Jurkat, Clone E6-1 (cell line): ENCODE data around the gene USP40.

Source experiments
- DNase-seq: peaks from one replicate; pipeline ENCODE4 v3.0.0-alpha.2; 2011; ENCODE audit warnings: low read depth, low spot score
- H3K4me3 ChIP-seq: 2 replicates; pipeline ENCODE4 v1.5.1; 2011; ENCODE audit warnings: mild to moderate bottlenecking, low read length, control low read depth, moderate library complexity

The USP40 gene

DNA sequence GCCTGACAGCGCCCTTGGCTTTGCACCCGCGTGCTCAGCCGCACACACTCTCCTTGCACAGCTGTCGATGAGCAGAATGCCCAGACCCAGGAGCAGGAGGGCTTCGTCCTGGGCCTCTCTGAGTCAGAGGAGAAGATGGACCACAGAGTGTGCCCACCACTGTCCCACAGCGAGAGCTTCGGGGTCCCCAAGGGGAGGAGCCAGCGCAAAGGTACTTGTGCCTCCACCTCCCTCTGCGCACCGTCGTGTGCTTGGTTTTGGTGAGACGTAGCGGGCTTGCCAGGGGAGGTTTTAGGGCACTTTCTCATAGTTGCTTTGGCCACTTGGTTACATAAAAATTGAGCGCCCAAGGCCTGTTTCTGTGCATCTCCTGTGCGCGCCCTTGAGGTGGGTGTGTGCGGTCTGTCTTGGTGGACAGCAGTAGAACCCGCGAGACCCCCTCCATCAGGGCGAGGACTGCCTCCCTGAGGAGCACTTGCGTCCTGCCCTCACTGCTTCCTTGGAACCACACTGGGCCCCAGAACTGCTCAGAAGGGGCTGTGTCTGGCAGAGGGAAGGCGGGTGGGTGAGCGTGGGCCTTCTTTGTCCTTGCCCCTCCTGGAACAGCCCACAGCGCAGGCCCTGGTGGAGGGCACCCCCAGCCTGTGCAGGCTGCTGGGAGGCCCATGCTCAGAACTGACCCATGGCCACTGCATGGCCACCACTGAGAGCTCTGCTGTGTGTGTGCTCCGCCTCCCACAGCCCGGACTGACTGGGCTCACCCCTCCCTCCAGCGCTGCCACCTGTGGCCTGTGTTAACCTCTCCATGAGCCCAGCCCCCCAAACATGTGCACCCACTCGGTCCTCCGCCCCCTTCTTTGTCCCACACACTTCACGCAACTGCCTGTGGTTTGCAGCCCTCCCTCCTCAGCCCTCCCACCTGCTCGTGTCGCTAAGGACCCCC lies 116.4 kb downstream of the USP40 start:
- DNase-seq, result peak; percentile 20
- no peak overlapping the region for H3K4me3 ChIP-seq

DNA sequence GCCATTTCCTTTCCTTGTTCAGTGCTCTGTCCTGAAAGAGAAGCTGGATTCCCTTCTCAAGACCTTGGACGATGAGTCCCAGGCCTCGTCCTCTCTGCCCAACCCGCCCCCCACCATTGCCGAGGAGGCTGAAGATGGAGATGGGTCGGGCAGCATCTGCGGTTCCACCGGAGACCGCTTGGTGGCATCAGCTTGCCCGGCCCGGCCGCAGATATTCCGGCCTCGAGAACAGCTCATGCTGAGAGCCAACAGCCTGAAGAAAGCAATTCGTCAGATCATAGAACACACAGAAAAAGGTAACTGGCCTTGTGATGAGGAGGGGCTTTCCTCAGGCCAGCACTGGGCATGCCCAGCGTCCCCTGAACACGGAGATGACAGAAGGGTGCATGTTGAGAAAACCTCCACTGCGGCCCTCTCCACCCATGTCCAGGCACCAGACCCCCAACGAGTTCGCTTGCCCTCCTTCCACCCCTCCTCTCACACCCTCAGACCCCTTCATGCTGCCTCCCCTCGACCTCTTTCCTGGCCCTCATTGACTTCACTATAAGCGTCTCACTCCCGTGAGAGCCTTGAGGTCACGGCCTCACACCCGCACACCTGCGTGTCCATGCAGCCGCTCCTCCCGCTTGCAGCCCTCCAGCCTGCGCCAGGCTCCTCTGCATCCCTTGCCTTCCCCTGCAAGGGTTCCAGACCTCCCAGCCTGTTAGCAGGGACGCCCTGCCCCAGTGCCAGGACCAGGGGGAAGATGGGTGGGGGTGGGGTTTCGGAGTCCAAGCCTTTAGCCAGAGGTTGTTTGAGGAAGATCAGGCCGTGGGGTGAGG lies 117.3 kb downstream of the USP40 start:
- no peak for DNase-seq
- H3K4me3 ChIP-seq, result no peak overlapping the region

DNA sequence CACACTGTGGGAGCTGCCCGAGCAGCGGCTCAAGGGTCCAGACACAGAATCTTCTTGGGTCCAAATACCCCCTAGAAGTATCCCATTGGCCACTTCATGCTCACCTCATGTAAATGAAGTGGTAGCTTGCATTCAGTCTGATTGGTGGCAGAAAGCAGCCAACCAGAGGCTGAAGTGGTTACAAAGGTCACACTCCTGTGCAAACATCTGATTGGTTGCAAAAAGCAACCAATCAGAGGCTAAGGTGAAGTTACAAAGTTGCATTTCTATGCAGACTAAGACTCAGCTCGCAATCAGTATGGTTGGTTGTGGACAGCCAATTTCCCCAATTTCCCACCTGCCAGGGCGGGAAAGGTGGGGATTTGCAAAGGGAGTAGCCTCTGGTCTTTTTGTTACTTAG lies 118.0 kb downstream of the USP40 start:
- H3K4me3 ChIP-seq, result no peak overlapping the region
- DNase-seq, result peak; percentile 9

DNA sequence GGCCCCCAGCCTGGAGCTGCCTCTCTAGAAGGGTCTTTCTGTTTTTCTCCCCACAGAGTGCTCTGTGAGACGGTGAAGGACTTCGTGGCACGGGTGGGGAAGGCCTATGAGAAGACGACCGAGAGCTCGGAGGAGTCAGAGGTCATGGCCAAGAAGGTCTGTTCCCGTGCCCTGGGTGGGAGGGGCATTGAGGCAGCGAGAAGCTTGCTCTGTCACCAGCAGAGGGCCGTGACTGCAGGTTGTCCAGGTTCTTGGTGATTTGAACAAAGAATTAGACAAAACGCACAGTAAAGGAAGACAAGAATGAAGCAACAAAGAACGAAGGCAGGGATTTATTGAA lies 118.4 kb downstream of the USP40 start:
- peak; percentile 26 for DNase-seq
- no peak overlapping the region for H3K4me3 ChIP-seq

DNA sequence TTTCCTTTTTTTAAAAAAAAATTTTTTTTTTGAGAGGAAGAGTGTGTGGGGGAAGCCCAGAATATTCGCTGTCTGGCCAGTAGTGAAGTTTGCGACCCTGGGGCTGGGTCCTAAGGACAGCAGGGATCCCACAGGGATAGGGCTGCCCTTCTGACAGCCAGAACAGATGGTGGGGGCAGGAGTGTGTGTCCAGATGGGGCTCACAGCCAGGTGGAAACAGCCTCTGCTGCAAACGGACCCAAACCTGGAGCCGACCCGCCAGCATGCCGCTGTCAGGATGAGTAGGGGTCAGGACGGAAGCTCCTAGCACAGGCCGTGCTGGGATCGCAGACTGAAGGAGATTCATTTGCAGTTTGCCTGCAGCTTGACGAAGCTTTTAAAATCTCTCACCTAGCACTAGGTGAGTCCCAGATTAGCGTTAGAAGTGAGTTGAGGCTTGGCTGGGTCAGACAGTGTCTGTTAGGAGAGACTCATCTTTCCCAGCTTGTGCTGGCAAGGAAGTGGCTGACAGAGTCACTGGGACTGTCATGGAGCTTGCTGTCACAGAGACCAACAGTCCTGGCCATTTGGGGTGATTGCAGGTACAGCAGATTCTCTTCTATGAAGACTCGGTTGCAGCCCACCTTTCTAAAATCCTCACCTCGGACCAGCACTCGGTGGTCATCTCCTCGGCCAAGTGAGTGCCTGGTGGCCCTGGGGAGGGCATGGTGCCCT lies 118.9 kb downstream of the USP40 start:
- H3K4me3 ChIP-seq, result no peak overlapping the region
- DNase-seq, result no peak

DNA sequence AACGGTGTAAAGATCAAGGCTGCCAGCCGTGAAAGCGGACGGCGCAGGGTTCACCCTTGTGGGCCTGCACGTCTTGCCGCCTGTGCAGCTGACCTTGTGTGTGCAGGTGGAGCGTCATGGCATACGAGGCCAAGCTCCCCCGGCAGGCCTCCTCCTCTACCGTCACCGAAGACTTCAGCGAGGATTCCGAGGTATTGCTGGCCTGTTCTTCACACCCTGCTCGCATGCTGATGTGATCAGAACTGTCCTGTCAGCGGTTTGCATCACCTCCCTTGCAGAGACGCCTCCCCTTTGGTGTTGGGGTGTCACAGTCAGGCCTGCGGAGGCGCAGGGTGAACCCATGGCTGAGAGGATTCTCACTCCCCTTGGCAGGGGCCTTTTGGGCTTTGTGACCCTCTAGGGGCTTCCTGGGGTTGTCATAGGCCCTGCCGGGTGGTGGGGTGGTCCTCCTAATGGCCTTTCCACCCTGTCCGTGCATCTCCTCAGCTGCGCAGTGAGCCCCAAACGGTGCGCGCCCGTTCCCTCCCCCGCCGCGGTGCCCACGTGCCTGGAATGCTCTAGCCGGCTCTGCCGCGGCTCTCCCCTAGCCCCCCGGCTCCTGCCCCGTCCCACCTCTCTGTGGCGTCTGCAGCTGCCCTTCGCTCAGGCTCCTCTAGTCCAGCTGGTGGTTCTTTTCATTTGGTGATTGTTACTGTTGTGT lies 119.8 kb downstream of the USP40 start:
- H3K4me3 ChIP-seq, result no peak overlapping the region
- DNase-seq, result no peak

DNA sequence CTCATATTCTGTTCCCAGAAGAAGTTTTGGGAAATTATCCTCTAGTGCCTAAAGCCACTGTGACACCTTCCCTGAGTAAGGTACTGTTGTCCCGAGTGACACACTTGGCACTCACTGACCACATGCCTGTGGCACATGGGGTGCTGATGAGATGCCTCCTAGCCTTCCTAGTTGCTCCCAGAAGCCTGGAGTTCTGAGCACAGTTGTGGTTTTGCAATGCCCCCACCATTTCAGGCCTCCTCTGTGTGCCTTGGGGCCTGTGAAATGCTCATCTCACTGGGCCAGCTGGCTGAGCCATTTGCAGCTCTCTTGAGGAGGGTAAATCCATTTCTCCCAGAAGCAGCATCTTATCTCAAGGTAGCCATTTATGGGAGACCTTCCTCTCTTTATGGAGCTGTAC lies 120.5 kb downstream of the USP40 start:
- H3K4me3 ChIP-seq, result no peak overlapping the region
- DNase-seq, result no peak

DNA sequence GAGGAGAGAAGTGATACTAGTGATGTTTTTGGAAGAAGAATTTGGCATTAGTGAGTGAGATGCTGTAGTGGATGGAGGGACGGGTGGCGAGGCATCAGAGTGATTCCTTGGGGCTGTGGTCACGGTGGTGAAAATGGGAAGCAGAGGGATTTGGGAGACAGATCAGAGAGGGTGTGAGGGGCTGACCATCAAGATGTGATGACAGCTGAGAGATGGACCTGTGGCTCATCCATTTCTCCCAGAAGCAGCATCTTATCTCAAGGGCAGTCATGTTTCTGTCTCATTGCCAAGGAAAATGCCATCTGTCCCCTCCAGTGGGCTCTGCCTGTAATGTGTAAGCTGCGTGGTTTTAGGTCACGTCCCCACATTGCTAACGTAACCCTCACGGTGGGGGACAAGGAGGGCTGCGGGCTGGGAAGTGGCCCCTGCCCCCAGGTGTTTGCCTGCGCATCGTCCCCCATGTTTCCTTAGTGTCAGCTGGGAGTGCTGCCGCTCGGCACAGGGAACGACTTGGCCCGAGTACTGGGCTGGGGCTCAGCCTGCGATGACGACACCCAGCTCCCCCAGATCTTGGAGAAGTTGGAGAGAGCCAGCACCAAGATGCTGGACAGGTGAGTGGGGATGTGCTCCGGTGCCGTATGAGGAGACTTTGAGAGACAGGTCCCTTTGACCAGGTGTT lies 121.3 kb downstream of the USP40 start:
- H3K4me3 ChIP-seq, result no peak overlapping the region
- DNase-seq, result no peak

DNA sequence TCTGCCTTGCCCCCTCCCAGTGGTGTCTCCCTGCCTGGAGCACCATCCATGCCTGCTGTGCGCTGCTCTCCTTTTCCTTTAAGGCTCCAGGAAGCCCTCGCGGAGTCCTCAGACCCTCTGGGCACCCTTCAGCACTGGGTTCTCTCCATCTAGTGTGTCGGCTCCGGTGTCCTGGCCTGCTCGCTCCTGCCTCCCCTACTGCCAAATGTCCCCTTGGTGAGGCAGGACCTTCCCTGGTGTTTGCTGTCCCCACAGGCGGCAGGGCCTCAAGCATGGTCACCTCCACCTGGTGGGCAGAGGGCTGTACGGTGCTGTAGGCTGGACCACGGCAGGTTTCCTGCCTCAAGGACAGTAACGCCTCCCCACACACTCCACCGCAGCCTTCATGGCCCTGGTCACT lies 122.1 kb downstream of the USP40 start:
- no peak for DNase-seq
- no peak overlapping the region for H3K4me3 ChIP-seq

DNA sequence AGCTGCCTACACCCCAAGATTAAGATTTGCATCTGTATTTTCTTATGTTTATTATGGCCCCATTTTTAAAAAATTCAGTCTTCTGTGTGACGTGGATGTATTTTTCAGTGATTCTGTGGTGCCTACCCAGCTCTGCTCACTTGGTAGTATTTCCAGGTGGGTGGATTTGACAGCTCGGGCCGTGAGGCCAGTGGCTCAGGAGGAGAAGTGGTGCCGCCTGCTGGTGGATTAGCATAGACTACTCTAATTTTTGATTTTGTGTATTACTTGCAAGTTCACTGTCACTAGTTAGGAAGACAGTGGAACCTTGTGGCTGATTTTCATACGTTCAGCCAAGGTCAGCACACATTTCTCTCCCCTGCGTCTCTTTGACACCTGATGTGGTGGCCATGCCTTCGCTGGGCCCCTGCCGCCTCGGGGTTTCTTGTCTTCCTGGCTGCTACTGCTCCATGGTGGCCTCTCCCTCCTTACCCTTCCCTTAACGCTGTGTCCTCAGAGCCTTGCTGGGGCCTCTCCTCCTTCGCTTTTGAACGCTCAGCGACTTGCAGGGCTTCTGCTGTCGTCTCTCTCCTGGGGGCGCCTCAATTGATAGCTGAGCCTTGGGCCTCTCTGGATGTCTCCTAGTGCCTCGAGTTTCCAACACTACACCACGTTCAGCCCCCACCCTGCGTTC lies 122.9 kb downstream of the USP40 start:
- peak; percentile 78 for DNase-seq
- H3K4me3 ChIP-seq, result no peak overlapping the region

DNA sequence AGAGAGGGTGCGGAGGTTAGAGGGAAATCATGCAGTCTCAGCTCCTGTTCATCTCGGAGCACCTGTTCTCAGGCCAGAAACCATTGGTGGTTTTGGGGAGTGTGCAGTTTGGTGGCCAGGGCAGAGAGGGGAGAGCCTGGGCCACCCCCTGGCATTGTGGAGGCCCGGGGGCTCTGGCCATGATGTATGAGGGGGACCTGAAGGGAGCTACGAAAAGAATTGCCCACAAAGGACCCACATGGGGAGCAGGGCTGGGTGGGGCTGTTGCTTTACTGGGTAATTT lies 124.6 kb downstream of the USP40 start:
- no peak overlapping the region for H3K4me3 ChIP-seq
- DNase-seq, result no peak

DNA sequence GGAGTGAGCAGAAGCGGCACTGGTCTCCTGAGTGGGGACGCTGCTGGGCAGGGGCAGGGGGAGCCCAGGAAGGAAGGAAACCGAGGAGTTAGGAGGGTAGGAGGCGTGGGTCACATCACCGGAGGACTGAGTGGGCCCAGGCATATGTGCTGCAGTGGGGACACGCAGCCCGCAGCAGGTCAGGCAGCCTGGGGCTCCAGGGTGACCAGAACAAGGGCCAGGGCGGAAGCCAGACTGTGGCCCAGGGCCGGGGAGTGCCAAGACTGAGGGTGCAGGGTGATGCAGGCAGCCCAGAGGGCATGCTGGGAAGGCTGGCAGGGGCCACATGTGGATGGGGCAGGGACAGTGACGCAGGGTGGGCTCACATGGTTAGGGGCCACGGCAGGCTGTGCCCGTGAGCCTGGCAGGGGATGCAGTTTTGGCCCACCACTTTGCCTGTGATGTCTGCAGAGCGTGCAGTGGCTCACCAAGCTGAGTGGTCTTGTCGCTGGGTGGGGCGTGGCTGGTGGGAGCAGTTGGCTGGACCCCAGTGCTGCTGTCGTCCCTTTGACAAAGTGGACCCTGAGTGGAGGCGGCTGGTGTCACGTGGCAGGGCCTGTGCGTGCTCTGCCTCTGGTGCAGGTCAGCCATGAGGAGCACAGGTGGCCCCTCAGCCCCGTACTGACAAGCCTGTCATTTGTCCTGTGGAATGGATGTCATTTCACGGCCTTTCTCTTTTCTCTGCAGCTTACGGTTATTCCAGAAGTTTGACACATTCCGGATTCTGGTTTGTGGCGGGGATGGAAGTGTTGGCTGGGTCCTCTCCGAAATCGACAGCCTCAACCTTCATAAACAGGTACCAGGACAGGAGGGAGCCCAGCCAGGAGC lies 125.2 kb downstream of the USP40 start:
- DNase-seq, result no peak

DNA sequence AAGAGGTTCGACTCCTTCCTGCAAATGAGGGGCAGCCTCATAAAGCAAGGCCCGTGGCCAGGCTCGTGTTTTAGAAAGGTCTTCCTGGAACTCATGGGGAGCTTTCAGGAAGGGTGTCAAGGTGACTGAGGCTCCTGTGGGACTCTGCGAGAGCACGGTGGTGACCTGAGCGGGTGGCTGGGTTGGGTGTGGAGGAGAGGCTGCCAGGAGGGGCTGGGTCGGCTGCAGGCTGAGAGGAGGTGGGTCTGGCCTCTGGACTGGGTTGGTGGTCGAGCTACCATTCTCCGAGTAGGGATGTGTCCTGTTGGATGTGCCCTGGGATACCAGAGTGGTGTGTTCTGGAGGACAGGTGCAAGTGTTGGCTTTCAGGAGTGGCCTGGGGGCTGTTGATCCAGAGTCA lies 125.9 kb downstream of the USP40 start:
- no peak for DNase-seq

More for the DNA sequence above, 125.2 kb downstream of the USP40 start:
- no peak overlapping the region for H3K4me3 ChIP-seq

DNA sequence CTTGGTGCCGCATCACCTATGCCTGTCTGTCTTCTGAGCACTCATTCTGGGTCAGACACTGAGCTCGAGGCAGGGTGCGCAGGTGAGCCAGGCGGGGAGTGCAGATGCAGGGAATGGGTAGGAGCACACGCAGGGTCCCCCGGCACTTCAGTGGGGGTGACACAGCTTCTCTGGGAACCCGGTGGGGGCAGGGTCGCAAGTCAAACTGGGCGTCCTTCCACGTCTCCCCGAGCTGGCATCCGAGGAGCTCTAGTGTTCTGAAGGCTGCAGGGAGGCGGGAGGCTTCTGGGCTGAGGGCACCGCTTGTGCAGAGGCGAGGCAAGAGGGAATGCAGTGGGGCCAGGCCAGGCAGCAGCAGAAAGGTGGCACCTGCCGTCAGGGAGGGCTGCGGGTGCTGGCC lies 126.3 kb downstream of the USP40 start:
- DNase-seq, result no peak

More for the DNA sequence above, 125.9 kb downstream of the USP40 start:
- no peak overlapping the region for H3K4me3 ChIP-seq

DNA sequence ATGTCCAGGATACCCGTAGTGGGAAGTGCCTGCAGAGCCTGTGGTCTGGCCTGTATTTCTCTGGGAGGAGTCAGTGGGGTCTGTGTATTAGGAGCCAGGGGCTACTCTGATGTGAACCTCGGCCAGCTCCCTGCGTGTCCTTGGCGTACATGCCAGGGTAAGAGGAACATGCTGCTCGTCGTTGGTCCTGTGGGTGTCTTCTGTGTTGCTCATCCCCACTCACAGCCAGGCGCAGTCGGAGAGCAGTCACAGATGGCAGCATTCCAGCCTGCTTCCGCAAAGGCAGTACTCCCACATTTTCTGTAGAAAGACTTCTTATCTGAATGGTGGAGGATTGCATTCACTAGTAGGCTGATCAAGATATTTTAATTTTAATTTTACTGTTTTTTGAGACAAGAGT lies 127.4 kb downstream of the USP40 start:
- DNase-seq, result no peak
- H3K4me3 ChIP-seq, result no peak overlapping the region

More for the DNA sequence above, 126.3 kb downstream of the USP40 start:
- no peak overlapping the region for H3K4me3 ChIP-seq

DNA sequence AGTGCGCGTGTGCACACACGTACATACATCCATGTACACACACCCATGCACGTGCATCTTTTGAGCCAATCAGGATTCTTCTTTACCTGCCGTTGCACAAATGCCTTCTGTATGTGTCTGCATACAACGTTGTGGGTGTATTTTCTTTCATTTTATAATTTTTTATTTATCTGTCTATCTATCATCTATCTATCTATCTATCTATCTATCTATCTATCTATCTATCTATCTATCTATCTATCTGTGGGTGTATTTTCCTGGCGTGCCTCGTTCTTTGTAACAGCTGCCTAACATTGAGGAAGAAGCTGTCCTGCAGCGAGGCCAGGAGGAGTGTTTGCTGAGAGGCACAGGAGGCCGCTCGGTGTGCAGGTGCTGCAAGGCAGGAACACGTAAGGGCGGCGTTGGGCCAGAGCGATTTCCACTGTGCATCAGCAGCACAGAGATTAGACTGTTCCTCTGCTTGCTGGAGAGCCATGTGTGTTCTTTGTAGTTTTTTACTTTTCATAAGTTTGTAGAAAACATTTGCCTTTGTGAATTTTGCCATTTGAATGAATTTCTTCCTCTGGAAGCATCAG lies 127.9 kb downstream of the USP40 start:
- no peak overlapping the region for H3K4me3 ChIP-seq
- no peak for DNase-seq

DNA sequence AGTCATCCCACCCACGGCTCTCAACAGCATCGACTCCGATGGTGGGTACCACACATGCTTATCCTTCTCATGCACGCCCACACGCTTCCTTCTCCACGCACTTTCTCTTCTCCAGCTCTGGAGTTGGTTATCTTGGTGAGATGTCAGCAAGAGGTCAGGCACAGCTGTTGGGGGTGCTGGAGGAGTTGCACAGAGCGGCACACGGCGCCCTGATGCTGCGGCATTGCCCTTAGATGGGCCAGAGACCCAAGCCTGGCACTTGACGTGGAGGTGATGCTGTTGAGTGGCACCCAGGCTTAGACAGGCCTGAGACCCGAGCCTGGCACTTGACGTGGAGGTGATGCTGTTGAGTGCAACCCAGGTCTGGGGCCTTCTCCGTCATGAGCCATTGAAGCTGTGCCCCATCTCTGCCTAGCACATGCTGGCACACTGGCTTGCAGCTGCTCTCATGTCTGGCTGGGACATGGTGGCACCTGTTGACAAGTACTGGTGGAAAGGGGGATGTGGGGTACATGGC lies 129.1 kb downstream of the USP40 start:
- DNase-seq, result no peak
- no peak overlapping the region for H3K4me3 ChIP-seq
